Measurements from ENCODE around the gene CNGA2.

Gene CNGA2

GRCh38 chrX:151702026-151702714 is 32.4 kb upstream of the CNGA2 start:
- Mint-ChIP-seq H3K9me3 (no peaks in the 10 kb centered on the region), H3K36me3 (ENCODE audit: low read depth) (no peaks in the 10 kb centered on the region), H3K27ac (no peak overlapping the region), H3K27me3 (ENCODE audit: low read depth) (no peaks in the 10 kb centered on the region), H3K4me3 (no peak overlapping the region), H3K4me1 (ENCODE audit: low read depth) (no peaks in the 10 kb centered on the region)

GRCh38 chrX:151702741-151703340 is 31.7 kb upstream of the CNGA2 start:
- Mint-ChIP-seq H3K9me3 (no peaks in the 10 kb centered on the region), H3K4me3 (no peak overlapping the region), H3K27me3 (ENCODE audit: low read depth) (no peaks in the 10 kb centered on the region), H3K27ac (no peak overlapping the region), H3K4me1 (ENCODE audit: low read depth) (no peaks in the 10 kb centered on the region), H3K36me3 (ENCODE audit: low read depth) (no peaks in the 10 kb centered on the region)

DNA sequence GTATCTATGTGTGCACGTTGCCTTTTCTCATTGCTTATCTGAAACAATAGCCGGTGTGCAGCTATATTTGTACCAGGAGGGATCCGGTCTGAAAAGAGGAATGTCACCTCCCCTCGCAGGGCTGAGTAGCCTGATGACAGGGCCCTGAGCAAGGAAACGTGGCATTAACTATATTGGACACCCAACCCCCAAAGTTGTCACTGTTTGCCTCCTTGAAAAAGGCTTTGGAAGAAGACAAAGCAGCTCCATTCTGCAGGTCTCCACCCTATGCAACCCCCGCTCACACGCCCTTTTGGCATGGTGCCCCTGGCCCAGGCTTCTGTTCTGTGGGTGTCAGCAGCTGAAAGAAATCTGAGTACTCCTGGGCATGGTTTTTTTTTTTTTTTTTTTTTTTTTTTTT is 31.1 kb upstream of the CNGA2 start:
- H3K36me3 Mint-ChIP-seq (ENCODE audit: low read depth), result no peaks in the 10 kb centered on the region
- no peak overlapping the region for H3K27ac Mint-ChIP-seq
- H3K27me3 Mint-ChIP-seq (ENCODE audit: low read depth), result no peaks in the 10 kb centered on the region
- H3K4me1 Mint-ChIP-seq (ENCODE audit: low read depth), result no peaks in the 10 kb centered on the region
- H3K9me3 Mint-ChIP-seq, result no peaks in the 10 kb centered on the region
- H3K4me3 Mint-ChIP-seq, result no peak overlapping the region

- Mint-ChIP-seq H3K27me3 (ENCODE audit: low read depth) (no peaks in the 10 kb centered on the region), H3K36me3 (ENCODE audit: low read depth) (no peaks in the 10 kb centered on the region), H3K27ac (no peak overlapping the region), H3K4me1 (ENCODE audit: low read depth) (no peaks in the 10 kb centered on the region), H3K4me3 (no peak overlapping the region), H3K9me3 (no peaks in the 10 kb centered on the region)
Measured at GRCh38 chrX:151704041-151704663, 30.4 kb upstream of the CNGA2 start.

- no peaks in the 10 kb centered on the region for H3K36me3 Mint-ChIP-seq (ENCODE audit: low read depth)
- no peaks in the 10 kb centered on the region for H3K4me1 Mint-ChIP-seq (ENCODE audit: low read depth)
- H3K27ac Mint-ChIP-seq, result no peak overlapping the region
- no peaks in the 10 kb centered on the region for H3K27me3 Mint-ChIP-seq (ENCODE audit: low read depth)
- no peak overlapping the region for H3K4me3 Mint-ChIP-seq
- H3K9me3 Mint-ChIP-seq, result no peaks in the 10 kb centered on the region
Measured at GRCh38 chrX:151708821-151709220, 25.7 kb upstream of the CNGA2 start.

GRCh38 chrX:151710457-151710856 is 24.1 kb upstream of the CNGA2 start:
- Mint-ChIP-seq H3K4me1 (ENCODE audit: low read depth) (no peaks in the 10 kb centered on the region), H3K4me3 (no peak overlapping the region), H3K36me3 (ENCODE audit: low read depth) (no peaks in the 10 kb centered on the region), H3K9me3 (no peaks in the 10 kb centered on the region), H3K27ac (no peak overlapping the region), H3K27me3 (ENCODE audit: low read depth) (no peaks in the 10 kb centered on the region)

DNA sequence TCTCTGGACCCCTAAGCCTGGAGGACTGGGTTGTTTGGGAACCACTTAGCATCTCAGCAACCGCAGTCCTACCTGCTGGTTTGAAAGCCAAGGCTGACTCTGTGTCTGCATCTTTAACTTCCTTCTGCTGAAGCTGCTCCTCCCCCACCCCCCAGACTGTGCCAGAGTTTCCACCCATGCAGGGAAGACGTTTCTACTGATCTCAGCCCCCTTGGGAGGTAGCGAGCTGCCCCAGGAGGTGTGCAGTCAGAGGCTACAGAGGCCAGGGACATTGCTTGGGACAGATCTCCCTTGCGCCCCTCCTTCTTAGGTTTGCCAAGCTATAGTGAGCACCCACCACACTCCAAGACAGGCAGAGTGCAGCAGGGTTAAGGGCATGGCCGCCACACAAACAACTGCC is 23.4 kb upstream of the CNGA2 start:
- Mint-ChIP-seq H3K27ac (no peak overlapping the region), H3K27me3 (ENCODE audit: low read depth) (no peaks in the 10 kb centered on the region), H3K4me3 (no peak overlapping the region), H3K9me3 (no peaks in the 10 kb centered on the region), H3K4me1 (ENCODE audit: low read depth) (no peaks in the 10 kb centered on the region), H3K36me3 (ENCODE audit: low read depth) (no peaks in the 10 kb centered on the region)

DNA sequence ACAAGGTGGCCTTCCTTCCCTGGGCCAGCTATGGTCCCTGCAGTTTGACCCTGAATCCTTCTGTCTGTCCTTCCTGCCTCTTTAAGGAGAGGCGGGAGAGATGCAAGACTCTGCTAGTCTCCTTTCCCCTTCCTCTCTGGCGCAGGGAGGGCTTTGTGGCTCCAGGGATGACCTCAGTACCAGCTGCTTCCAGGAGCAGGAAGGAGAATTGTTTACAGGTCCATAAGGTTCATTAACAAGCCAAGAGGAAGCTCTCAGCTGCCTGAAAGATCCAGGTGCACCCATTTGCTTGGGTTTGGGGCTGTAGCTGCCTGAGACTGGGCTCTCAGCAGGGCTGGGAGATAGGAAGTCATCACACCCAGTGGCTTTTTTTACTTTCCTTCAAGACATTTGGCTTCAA is 22.8 kb upstream of the CNGA2 start:
- no peak overlapping the region for H3K4me3 Mint-ChIP-seq
- no peak overlapping the region for H3K27ac Mint-ChIP-seq
- H3K27me3 Mint-ChIP-seq (ENCODE audit: low read depth), result no peaks in the 10 kb centered on the region
- no peaks in the 10 kb centered on the region for H3K36me3 Mint-ChIP-seq (ENCODE audit: low read depth)
- no peaks in the 10 kb centered on the region for H3K4me1 Mint-ChIP-seq (ENCODE audit: low read depth)
- no peaks in the 10 kb centered on the region for H3K9me3 Mint-ChIP-seq

DNA sequence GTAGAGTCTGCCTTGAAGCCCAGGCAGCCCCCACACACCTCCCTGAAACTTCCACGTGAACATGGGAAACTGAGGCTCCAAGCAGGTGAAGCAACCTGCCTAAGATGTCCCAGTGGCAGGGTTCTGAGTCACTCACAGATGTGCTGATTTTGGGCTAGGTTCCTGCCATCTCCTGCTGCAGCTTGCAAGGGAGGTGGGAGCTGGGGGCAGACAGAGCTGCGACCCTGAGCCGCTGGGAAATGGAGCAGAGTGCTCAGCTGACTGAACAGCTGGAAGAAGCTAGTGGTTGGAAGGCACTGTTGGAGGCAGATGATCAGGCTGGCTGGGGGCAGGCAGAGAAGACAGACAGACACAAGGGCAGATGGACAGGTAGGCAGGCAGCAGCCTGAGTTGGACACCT is 22.3 kb upstream of the CNGA2 start:
- Mint-ChIP-seq H3K27ac (no peak overlapping the region), H3K36me3 (ENCODE audit: low read depth) (no peaks in the 10 kb centered on the region), H3K4me3 (no peak overlapping the region), H3K9me3 (no peaks in the 10 kb centered on the region), H3K27me3 (ENCODE audit: low read depth) (no peaks in the 10 kb centered on the region), H3K4me1 (ENCODE audit: low read depth) (no peaks in the 10 kb centered on the region)

GRCh38 chrX:151713849-151714248 is 20.7 kb upstream of the CNGA2 start:
- Mint-ChIP-seq H3K4me1 (ENCODE audit: low read depth) (no peaks in the 10 kb centered on the region), H3K4me3 (no peak overlapping the region), H3K27me3 (ENCODE audit: low read depth) (no peaks in the 10 kb centered on the region), H3K27ac (no peak overlapping the region), H3K36me3 (ENCODE audit: low read depth) (no peaks in the 10 kb centered on the region), H3K9me3 (no peaks in the 10 kb centered on the region)

- H3K4me1 Mint-ChIP-seq (ENCODE audit: low read depth), result no peaks in the 10 kb centered on the region
- no peaks in the 10 kb centered on the region for H3K36me3 Mint-ChIP-seq (ENCODE audit: low read depth)
- no peaks in the 10 kb centered on the region for H3K9me3 Mint-ChIP-seq
- H3K4me3 Mint-ChIP-seq, result no peak overlapping the region
- H3K27ac Mint-ChIP-seq, result no peak overlapping the region
- H3K27me3 Mint-ChIP-seq (ENCODE audit: low read depth), result no peaks in the 10 kb centered on the region
Measured at GRCh38 chrX:151714362-151714761, 20.2 kb upstream of the CNGA2 start.

DNA sequence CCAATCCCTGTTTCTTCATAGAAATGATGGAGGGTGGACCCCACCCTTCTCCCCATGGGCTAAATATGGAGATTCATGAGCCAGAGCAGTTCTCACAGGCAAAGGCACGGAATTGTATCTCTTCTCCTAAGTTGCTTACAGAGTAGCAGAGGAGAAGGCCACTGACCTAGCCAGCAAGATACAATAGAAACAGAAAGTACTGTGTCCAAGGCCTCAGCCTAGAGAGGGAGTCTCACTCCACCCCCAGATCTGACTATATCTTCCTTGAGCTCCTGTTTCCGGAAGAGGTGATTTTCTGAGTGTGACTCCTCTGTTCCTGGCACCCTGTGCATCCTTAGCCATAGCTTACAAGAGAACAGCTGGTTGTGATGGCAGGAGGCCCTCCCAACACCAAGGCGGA is 18.8 kb upstream of the CNGA2 start, which contains the start of gene FATE1:
Gene FATE1, plus strand, starts transcription at position 284 of the 400 bp plus-strand sequence. Its CDS starts 85 bp downstream, at position 369.
- Mint-ChIP-seq H3K4me1 (ENCODE audit: low read depth) (no peaks in the 10 kb centered on the region), H3K27me3 (ENCODE audit: low read depth) (no peaks in the 10 kb centered on the region), H3K9me3 (no peaks in the 10 kb centered on the region), H3K4me3 (no peak within 1 kb of the TSS), H3K27ac (no peak within 1 kb of the TSS), H3K36me3 (ENCODE audit: low read depth) (no peaks in the 10 kb centered on the region)

DNA sequence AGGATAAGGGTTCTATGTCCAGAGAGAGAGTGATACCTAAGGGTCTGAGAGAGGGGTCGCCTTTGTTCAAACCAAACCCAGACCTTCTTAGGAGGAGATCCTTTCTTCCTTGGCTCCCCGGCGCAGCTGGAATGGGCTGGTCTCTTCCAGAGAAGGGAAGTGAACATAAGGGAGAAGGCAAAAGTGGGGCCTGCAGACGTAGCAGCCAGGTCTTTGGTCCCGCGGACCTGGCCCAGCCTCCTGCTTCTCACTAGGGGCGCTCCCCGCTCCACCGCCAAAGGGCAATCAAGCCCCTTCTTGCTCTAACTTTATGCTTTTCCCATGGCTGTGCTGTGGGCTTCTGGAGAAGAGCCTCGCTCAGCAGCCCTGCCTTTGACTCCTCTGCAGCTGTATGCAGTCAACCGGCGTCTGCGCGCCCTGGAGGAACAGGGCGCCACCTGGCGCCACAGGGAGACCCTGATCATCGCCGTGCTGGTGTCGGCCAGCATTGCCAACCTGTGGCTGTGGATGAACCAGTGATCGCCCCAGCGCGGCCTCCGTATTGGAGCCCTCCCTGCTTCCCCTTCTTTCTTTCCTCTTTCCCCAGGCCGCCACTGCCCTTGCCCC is 12.2 kb upstream of the CNGA2 start:
- no peaks in the 10 kb centered on the region for H3K27me3 Mint-ChIP-seq (ENCODE audit: low read depth)
- H3K4me1 Mint-ChIP-seq (ENCODE audit: low read depth), result no peaks in the 10 kb centered on the region
- no peak overlapping the region for H3K27ac Mint-ChIP-seq
- no peaks in the 10 kb centered on the region for H3K36me3 Mint-ChIP-seq (ENCODE audit: low read depth)
- no peaks in the 10 kb centered on the region for H3K9me3 Mint-ChIP-seq
- H3K4me3 Mint-ChIP-seq, result no peak overlapping the region

GRCh38 chrX:151723156-151723760 is 11.3 kb upstream of the CNGA2 start:
- H3K4me1 Mint-ChIP-seq (ENCODE audit: low read depth), result no peaks in the 10 kb centered on the region
- no peak overlapping the region for H3K27ac Mint-ChIP-seq
- H3K27me3 Mint-ChIP-seq (ENCODE audit: low read depth), result no peaks in the 10 kb centered on the region
- H3K36me3 Mint-ChIP-seq (ENCODE audit: low read depth), result no peaks in the 10 kb centered on the region
- H3K9me3 Mint-ChIP-seq, result no peaks in the 10 kb centered on the region
- no peak overlapping the region for H3K4me3 Mint-ChIP-seq
